Stimulated activated effector memory CD8-positive, alpha-beta T cell treated with anti-CD3 and anti-CD28 coated beads, Interleukin-12 subunit alpha, Interleukin-12 subunit beta, amount 100 ng/mL, for 72 hours (primary cell): ENCODE data around the gene UCHL1.

Experiments
- ATAC-seq: fragments of 150-1000 bp; cut with Tn5 transposase; 2 replicates; pipeline ENCODE4 v1.10.0; 2021
- DNase-seq, 2 donors: peaks; one replicate each; pipeline ENCODE4 v3.0.0; 2021 to 2022; ENCODE audit warnings: low spot score in 2 of 2
- H3K27ac Mint-ChIP-seq: one replicate; pipeline ENCODE4 v1.8.0; 2022; ENCODE audit warnings: mild to moderate bottlenecking, mixed read lengths
- H3K36me3 Mint-ChIP-seq: one replicate; pipeline ENCODE4 v1.8.0; 2022; ENCODE audit warnings: mild to moderate bottlenecking, mixed read lengths
- H3K4me1 Mint-ChIP-seq: one replicate; pipeline ENCODE4 v1.8.0; 2022; ENCODE audit warnings: mixed read lengths
- H3K4me3 Mint-ChIP-seq: one replicate; pipeline ENCODE4 v1.8.0; 2022; ENCODE audit warnings: mild to moderate bottlenecking, mixed read lengths
- H3K9me3 Mint-ChIP-seq: one replicate; pipeline ENCODE4 v1.8.0; 2022; ENCODE audit warnings: mixed read lengths

UCHL1 gene

DNA sequence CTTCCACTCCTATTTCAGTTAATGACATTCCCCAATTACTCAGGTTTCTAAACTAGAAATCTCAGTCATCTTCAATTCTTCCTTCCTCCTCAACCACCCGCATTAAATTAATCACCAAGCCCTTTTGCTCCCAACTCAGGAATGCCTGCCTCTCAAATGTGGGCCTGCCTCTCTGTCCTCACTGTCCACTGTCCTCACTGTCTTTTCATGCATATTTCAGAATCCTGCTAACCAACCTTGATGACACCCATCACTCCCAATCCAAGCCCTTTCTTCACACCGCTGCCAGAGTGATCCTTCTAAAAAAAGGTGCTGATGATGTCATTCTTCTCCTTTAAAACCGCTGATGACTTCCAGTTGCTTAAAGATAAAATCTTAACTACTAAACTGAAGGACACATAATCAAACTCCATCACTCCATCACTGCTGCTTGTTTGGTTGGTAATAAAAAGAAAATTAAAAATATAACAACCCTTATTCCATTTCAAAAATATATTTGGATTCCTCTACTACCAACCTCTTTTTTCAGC, 37.2 kb upstream of the UCHL1 start:
- ATAC-seq (no peak), DNase-seq (no peak)
- Mint-ChIP-seq H3K36me3 (no peaks in the 10 kb centered on the region), H3K4me3 (no peak overlapping the region), H3K4me1 (peaks cover 6% of the 10 kb centered on the region), H3K27ac (no peak overlapping the region), H3K9me3 (no peaks in the 10 kb centered on the region)

DNA sequence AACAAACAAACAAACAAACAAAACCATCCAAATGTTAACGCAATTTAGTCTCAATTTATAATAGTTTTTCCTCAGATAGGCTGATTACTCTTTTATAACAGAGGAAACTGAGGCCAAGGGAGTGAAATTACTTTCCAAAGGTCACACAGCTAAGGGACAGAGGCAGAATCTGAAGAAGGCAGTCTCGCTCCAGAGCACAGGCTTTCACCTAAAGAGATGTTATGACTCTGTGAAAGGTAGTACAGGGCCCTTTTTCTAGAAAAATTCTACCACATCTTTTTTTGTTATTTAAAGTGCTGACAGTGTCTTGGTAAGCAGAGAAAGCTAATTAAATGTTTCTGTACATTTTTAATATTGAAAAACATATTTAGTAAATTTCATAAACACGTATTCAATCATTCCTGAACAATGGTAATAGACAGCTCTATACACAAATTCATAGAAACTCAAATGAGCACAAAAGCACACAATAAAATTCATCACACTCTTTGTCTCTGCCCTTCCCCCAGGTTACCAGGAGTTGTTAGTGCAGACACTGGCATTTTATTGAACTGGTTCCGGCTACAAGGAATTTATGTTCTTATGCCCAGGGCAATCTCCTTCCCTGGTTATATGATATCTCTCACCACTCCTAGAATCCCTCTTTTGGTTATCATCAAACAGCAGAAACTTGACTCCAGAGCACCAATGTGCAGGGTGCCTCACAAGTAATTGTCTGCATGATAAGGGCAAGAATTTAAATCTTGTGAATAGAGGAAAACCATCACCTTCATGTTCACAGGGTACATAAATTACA, 34.7 kb upstream of the UCHL1 start:
- Mint-ChIP-seq H3K4me3 (no peak overlapping the region), H3K4me1 (no peaks in the 10 kb centered on the region), H3K36me3 (no peaks in the 10 kb centered on the region), H3K27ac (no peak overlapping the region), H3K9me3 (no peaks in the 10 kb centered on the region)
- DNase-seq: no peak
- ATAC-seq: no peak

DNA sequence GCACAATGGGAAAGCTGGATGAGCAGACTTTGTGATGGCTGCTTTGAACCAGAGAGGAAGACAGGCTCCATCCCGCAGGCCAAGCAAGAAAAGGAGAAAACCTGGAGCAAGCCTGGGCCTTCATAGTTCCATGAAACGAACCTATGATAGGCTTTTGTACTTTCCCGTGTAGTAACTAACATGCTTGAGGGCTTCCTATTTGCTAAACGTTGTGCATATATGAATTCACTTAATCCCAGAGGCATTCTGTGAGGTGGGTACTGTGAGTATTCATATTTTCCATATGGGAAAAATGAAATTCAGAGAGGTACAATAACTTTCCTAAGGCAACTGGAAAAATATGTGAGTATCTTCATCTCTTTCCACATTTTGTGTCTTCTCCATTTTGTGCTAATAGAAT, 28.8 kb upstream of the UCHL1 start:
- Mint-ChIP-seq H3K27ac (no peak overlapping the region), H3K36me3 (no peaks in the 10 kb centered on the region), H3K4me3 (no peak overlapping the region), H3K4me1 (no peaks in the 10 kb centered on the region), H3K9me3 (no peaks in the 10 kb centered on the region)
- ATAC-seq: no peak
- no peak for DNase-seq

DNA sequence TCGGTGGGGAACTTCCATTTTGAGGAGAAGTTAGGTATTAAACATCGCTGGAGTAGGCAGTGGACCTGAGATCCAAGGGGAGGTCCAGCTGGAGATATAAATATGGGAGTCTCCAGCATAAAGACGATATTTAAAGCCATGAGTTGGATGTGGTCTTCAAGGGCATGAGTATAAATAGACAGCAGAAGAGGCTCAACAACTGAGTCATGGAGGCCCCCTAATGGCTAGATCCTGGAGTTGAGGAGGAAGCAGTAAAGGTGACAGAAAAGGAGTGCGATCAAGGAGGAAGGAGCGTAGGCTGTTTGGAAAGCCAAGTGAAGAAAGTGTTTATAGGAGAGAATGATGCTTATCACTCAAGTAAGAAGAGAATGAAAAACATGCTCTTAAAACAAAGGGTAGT, 24.3 kb upstream of the UCHL1 start:
- Mint-ChIP-seq H3K36me3 (no peaks in the 10 kb centered on the region), H3K4me3 (no peak overlapping the region), H3K4me1 (no peaks in the 10 kb centered on the region), H3K27ac (no peak overlapping the region), H3K9me3 (peaks cover 2% of the 10 kb centered on the region)
- DNase-seq (no peak), ATAC-seq (no peak)

DNA sequence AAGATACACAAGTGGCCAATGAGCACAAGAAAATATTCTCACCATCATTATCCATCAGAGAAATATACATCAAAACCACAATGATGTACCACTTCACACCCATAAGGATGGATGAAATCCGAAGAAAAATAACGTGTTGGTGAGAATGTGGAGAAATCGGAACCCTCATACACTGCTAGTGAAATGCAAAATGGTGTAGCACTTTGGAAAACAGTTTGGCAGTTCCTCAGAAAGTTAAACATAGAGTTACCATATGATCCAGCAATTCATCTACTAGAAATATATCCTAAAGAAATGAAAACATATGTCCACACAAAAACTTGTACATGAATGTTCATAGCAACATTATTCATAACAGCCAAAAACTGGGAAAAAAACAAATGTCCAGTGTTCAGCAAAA, 23.9 kb upstream of the UCHL1 start:
- no peak overlapping the region for H3K4me3 Mint-ChIP-seq
- DNase-seq: no peak
- H3K27ac Mint-ChIP-seq: no peak overlapping the region
- no peaks in the 10 kb centered on the region for H3K36me3 Mint-ChIP-seq
- H3K4me1 Mint-ChIP-seq: no peaks in the 10 kb centered on the region
- peaks cover 2% of the 10 kb centered on the region for H3K9me3 Mint-ChIP-seq
- no peak for ATAC-seq

DNA sequence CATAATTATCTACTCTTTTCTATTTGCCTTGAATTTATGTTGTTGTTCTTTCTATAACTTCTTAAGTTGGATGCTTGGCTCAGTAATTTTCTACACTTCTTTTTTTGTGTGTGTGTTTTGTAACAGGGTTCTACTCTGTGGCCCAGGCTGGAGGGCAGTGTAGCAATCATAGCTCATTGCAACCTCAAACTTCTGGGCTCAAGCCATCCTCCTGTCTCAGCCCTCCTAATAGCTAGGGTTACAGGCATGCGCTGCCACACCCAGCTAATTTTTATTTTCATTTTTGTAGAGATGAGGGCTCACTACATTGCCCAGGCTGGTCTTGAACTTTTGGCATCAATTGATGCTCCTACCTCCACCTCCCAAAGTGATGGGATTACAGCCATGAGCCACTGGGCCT, 20.7 kb upstream of the UCHL1 start:
- Mint-ChIP-seq H3K4me3 (no peak overlapping the region), H3K9me3 (peaks cover 4% of the 10 kb centered on the region), H3K4me1 (no peaks in the 10 kb centered on the region), H3K27ac (no peak overlapping the region), H3K36me3 (no peaks in the 10 kb centered on the region)
- ATAC-seq (no peak), DNase-seq (no peak)

DNA sequence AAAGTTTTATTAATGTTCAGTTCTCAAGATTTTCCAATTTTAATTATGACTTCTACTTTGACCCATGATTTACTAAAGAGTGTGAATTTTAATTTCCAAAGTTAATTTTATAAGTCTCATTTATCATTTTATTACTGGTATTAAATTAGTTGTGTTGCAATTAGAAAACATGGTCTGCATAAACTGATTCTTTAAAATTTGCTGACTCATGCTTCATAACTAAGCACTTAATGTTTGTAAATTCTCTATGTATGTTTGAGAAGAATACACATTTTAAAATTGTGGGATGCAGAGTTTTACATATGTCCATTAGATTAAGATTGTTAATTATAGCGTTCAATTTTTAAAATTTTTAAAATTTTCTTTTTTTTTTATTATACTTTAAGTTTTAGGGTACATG, 20.2 kb upstream of the UCHL1 start:
- Mint-ChIP-seq H3K9me3 (peaks cover 4% of the 10 kb centered on the region), H3K4me1 (no peaks in the 10 kb centered on the region), H3K36me3 (no peaks in the 10 kb centered on the region), H3K4me3 (no peak overlapping the region), H3K27ac (no peak overlapping the region)
- DNase-seq: no peak
- ATAC-seq: no peak

DNA sequence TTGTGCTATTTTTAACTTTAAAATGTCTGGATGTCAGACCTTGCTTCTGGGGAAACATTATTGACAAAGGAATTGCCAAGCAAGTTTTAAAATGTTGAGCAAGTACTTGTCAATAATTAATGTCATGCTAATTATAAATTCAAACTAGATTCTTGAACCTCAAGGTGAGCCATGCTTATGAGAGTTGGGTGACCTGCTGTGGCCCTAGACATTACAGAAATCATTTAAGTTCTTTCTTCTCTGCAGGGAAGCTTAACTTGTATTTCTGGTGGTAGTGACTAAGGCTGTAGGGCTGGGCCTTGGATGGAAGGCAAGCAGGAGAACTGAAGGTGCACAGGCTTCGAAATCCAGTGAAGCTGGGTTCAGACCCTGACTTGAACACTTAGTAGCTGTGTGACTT, 14.8 kb upstream of the UCHL1 start:
- ATAC-seq (no peak), DNase-seq (no peak)
- peaks cover 2% of the 10 kb centered on the region for H3K9me3 Mint-ChIP-seq
- H3K36me3 Mint-ChIP-seq: no peaks in the 10 kb centered on the region
- H3K4me3 Mint-ChIP-seq: no peak overlapping the region
- H3K4me1 Mint-ChIP-seq: no peaks in the 10 kb centered on the region
- H3K27ac Mint-ChIP-seq: no peak overlapping the region

DNA sequence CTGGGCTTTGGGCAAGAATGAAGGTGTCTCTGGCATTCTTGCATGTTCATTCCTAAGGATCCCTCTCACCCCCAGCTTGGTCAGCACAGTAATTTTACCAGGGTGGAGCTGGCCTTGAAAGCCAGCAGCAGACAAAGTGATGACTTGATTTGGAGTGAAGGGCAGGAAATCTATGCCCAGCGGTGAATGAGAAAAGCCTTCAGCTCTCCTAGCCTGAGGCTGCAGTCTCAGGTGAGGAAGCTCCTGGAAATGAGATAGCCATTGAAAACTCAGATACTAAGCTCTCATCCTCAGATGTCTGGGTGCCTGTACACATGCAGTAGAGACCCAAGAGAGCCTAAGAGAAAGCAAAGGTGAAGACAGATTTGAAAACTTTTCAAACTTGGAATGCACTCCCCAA, 10.7 kb upstream of the UCHL1 start:
- ATAC-seq (no peak), DNase-seq (no peak)
- Mint-ChIP-seq H3K4me1 (no peaks in the 10 kb centered on the region), H3K4me3 (no peak overlapping the region), H3K27ac (no peak overlapping the region), H3K36me3 (no peaks in the 10 kb centered on the region), H3K9me3 (peaks cover 3% of the 10 kb centered on the region)

DNA sequence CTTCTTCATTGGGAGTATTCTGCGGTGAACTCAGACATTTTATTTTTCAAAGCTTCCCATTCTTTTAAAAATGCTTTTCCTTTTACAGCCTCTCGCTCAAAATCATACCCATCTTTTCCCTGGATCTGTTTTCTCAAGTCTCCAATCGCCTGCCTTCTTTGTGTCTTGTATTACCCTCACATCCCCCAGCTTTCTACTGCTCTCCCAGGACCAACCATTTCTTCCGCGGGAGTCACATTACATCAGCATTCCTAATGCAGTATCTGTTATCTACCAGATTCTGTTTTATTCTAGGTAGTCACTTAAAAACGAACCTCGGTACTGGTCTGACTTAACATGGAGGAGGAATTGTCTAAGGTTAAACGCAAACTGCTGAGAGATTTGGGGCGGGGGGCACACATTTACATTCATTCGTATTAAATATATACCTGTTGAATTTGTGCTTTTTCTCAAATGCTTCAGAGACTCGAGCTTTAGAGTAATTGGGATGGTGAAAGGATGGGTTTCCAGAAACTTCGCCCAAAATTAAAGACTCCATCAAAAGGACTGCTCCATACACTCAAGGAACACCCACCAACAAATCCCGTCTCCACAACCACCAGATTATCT, 493 bp upstream of the UCHL1 start:
- Mint-ChIP-seq H3K9me3 (no peaks in the 10 kb centered on the region), H3K4me1 (no peaks in the 10 kb centered on the region), H3K4me3 (no peak overlapping the region), H3K27ac (no peak overlapping the region), H3K36me3 (no peaks in the 10 kb centered on the region)
- ATAC-seq (no peak), DNase-seq (no peak)

DNA sequence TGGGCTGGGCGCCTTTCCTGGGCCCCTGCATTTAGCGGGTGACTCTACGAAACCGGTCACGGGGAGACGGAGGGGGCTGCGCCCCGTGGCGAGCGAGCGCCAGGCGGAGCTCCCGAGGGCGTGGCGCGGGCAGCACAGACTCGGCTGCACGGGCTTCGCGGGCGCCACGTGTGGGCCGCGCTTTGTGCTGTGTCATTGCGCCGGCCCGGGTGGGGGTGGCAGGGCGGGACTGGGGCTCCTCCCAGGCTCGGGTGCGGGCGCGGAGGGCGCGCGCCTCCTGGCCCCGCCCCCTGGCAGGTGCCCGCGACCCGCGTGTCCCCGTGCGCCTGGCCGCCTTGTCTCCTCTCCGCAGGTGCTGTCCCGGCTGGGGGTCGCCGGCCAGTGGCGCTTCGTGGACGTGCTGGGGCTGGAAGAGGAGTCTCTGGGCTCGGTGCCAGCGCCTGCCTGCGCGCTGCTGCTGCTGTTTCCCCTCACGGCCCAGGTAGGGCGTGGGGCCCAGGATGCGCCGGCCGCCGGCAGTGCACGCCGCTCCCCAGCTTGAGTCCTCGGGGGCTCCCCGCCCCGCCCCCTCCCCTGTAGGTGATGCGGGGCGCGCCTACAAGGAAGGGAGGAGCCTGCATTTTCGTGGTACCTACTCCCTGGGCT, 651 bp downstream of the UCHL1 start:
- Mint-ChIP-seq H3K27ac (no peak overlapping the region), H3K9me3 (no peaks in the 10 kb centered on the region), H3K4me3 (no peak overlapping the region), H3K36me3 (no peaks in the 10 kb centered on the region), H3K4me1 (no peaks in the 10 kb centered on the region)
- DNase-seq (no peak), ATAC-seq (peak; percentile 34)

DNA sequence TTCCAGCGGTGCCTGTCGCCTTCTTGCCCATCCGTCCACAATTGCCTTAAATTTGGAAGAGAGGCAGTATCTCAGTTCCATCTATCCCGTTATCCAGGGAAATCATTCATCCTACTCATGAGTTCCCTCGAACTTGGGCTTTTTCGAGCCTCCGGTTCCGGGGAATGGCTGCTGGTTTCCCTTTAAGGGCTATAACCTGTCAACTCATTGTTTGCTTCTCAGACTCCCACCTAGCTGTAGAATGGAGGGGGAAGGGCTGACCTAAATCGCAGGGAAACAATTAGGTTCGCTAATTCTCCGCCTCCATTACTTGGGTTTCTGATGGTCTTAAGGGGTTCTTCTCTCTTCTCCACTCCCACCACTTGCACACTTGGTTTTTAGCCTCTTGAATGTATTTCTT, 1.2 kb downstream of the UCHL1 start:
- H3K27ac Mint-ChIP-seq: no peak overlapping the region

DNA sequence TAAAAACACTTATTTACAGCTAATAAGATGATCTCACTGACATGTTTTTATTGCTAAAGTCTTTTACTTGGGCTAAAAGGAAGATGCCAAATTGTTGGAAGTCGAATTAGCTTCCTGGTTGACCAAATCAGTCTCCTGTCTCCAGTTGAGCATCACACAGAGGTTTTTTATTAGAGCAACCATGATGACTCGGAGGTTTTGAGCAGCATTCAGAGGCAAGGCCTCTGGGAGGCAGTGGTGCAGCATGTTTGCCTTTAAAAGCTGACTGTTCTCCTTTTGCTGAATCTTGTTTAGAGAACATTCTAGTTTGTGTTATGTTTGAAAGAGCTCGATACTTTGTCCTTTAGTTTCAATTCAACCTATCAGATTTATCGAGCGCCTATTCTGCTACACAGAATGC, 2.1 kb downstream of the UCHL1 start:
- ATAC-seq (no peak), DNase-seq (no peak)
- Mint-ChIP-seq H3K36me3 (no peaks in the 10 kb centered on the region), H3K27ac (no peak overlapping the region), H3K4me1 (no peaks in the 10 kb centered on the region), H3K4me3 (no peak overlapping the region), H3K9me3 (no peaks in the 10 kb centered on the region)

More for the DNA sequence above, 1.2 kb downstream of the UCHL1 start:
- H3K4me1 Mint-ChIP-seq: no peaks in the 10 kb centered on the region
- ATAC-seq (no peak), DNase-seq (no peak)
- H3K9me3 Mint-ChIP-seq: no peaks in the 10 kb centered on the region
- H3K4me3 Mint-ChIP-seq: no peak overlapping the region
- H3K36me3 Mint-ChIP-seq: no peaks in the 10 kb centered on the region

DNA sequence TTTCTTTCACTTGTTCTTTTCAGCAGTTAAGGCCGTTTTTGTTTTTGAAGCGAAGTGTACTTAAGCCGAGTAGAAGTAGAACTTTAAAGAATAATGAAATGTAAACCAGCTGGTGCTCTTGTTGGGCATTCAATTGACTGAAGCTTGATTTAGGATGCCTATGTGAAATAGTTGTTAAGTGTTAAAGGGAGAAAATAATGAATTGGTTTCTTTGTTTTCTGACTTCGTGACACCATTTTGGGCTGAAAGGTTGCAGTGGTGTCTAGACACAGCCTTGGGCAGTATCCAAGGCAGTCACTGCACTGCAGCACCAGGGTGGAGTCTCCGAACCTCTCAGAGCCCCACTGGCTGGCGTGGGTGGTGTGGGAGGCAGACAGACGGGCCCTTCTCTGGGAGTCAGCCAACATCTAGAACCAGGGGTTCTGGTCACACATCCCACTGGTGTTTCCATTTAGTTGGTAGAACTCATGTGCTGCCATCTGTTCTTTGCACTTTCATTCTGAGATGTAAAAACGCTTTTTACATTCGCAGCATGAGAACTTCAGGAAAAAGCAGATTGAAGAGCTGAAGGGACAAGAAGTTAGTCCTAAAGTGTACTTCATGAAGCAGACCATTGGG, 3.5 kb downstream of the UCHL1 start:
- Mint-ChIP-seq H3K27ac (no peak overlapping the region), H3K4me1 (no peaks in the 10 kb centered on the region), H3K9me3 (no peaks in the 10 kb centered on the region), H3K4me3 (no peak overlapping the region), H3K36me3 (no peaks in the 10 kb centered on the region)
- DNase-seq (no peak), ATAC-seq (no peak)

DNA sequence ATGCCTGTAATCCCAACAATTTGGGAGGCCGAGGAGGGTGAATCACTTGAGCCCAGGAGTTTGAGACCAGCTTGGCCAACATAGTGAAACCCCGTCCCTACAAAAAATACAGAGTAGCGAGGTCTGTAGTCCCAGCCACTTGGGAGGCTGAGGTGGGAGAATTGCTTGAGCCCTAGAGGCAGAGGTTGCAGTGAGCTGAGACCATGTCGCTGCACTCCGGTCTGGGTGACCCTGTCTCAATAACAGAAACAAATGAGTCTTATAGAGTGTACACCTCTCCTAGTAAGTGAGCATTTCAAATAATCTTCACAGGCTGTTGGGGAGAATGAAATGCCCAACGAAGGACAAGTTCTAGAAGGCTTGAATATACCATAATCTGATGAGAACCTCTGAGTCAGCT, 5.5 kb downstream of the UCHL1 start:
- H3K27ac Mint-ChIP-seq: no peak overlapping the region
- DNase-seq: no peak
- no peaks in the 10 kb centered on the region for H3K4me1 Mint-ChIP-seq
- H3K9me3 Mint-ChIP-seq: no peaks in the 10 kb centered on the region
- ATAC-seq: no peak
- no peak overlapping the region for H3K4me3 Mint-ChIP-seq
- no peaks in the 10 kb centered on the region for H3K36me3 Mint-ChIP-seq
